ENCODE data around the gene SCRN1. TPM values are rescaled to one million over a fixed set of nuclear protein-coding genes. Genes with fewer than 3 reads are reported as not detected.

SCRN1 gene
- total RNA-seq, 4 donors from 2014 or later = 26.6 to 38.5 (median 32.9) TPM

DNA sequence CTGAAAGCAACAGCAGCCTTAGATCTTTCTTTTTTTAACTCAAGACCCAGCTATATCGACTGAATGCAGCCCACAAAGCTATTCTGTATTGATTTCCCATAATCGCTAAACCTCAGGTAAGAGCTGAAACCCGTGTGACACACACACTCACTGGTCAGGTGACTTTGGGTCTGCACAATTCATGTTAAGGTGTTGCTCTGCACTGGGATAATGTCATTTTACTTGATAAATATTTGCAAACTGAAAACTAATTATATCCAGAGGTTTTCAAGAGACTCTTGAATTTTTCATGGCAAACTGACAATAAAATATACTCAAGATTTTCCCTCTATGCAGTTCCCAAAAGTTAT is 33.1 kb downstream of the SCRN1 start:
- H3K4me1 ChIP-seq = no peaks in the 10 kb centered on the region
- H3K4me3 ChIP-seq (replicated peaks in 1 of 3) = no peak overlapping the region
- DNase-seq = no peak
- 81 to 86% methylated on average over 3 of the region's 3 CpGs for WGBS, 2 donors
- TF ChIP-seq POLR2A (IDR thresholded peaks at IDR 0.05) (no peak), CTCF (IDR thresholded peaks at IDR 0.05) (no peak)
- H3K9me3 ChIP-seq = no peaks in the 10 kb centered on the region
- no peak overlapping the region for H3K27ac ChIP-seq
- intact Hi-C loops (cut with DNase I) = no loop called here
- H3K27me3 ChIP-seq = no peaks in the 10 kb centered on the region
- H3K36me3 ChIP-seq = no peaks in the 10 kb centered on the region

DNA sequence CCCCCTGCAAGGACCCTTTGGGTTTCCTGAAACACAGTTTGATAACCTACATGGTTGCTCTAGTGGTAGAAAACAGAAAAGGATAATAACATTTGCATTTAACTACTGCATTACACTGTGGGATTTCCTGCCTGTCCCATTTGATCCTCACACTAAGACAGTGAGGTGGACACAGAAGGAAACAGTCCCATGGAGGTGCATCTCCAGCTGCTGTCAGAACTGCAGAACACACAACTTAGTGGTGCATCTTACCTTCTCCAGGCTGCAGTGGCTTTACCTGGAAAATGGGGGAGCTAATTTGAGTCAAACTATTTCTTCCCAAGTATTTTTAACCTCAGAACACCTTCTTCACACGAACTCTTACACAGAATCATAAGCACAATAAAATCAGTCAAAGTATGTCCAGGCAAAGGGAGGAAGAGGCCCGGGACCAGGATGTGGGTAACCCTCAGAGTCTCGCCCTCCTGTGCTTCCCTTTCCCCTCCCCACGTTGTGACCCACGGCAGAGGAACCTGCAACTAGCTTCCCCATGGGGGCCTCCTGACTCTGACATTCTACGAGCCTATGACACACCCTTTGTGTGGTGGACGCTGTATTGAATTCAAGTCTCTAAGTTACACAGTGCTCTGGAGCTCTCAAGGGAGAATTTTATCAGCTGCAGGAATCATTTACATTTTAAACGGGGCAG is 33.7 kb downstream of the SCRN1 start:
- 73 to 74% methylated on average over 8 of the region's 8 CpGs for WGBS, 2 donors
- Histone ChIP-seq H3K9me3 (no peaks in the 10 kb centered on the region), H3K4me1 (no peaks in the 10 kb centered on the region), H3K36me3 (no peaks in the 10 kb centered on the region), H3K27me3 (no peaks in the 10 kb centered on the region), H3K27ac (no peak overlapping the region), H3K4me3 (replicated peaks in 1 of 3) (no peak overlapping the region)
- intact Hi-C loops (cut with DNase I) = no loop called here
- DNase-seq = no peak
- TF ChIP-seq POLR2A (IDR thresholded peaks at IDR 0.05) (no peak), CTCF (IDR thresholded peaks at IDR 0.05) (no peak)

DNA sequence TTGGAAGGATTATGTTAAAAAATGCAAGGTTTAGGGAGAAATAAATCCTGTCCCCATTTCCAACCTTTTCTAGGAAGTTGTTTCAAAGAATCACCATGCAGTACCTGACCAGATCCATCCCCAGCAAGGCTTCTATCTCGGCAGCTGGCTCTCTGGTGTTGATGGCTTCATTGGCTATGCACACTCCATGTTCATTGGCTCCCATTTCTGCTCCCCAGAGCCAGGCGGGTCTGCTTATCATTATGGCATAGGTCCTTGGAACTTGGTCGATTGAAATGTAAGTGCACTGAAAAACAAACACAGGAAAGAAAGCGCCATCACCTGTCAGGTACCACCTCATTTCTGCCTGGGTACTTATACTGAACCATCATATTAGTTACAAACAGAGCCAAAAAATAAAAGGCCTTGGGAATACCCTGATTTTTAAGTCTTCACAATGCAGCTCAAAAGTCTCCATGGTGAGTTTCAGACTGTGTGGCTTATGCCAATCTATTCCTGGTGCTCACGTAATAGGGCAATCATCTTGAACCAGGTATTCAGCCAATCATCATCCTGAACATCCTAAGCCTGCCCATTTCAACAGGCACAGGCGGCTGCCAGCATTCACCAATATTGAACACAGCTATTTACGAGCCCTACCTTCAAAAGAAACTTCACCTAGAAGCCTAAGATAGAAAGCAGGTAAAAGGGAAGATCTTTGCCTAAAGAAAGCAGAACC is 34.4 kb downstream of the SCRN1 start:
- no peak overlapping the region for H3K4me3 ChIP-seq (replicated peaks in 1 of 3)
- no peak overlapping the region for H3K27ac ChIP-seq
- no peaks in the 10 kb centered on the region for H3K36me3 ChIP-seq
- intact Hi-C loops (cut with DNase I) = no loop called here
- H3K4me1 ChIP-seq = no peaks in the 10 kb centered on the region
- 90 to 94% methylated on average over 7 of the region's 7 CpGs for WGBS, 2 donors
- no peak for DNase-seq
- TF ChIP-seq POLR2A (IDR thresholded peaks at IDR 0.05) (no peak), CTCF (IDR thresholded peaks at IDR 0.05) (no peak)
- H3K9me3 ChIP-seq = no peaks in the 10 kb centered on the region
- H3K27me3 ChIP-seq = no peaks in the 10 kb centered on the region

GRCh38 chr7:29953726-29954347 is 35.8 kb downstream of the SCRN1 start:
- Histone ChIP-seq H3K27ac (no peak overlapping the region), H3K4me1 (no peaks in the 10 kb centered on the region), H3K27me3 (no peaks in the 10 kb centered on the region), H3K9me3 (no peaks in the 10 kb centered on the region), H3K4me3 (replicated peaks in 1 of 3) (no peak overlapping the region), H3K36me3 (no peaks in the 10 kb centered on the region)
- intact Hi-C loops (cut with DNase I) = no loop called here
- no peak for DNase-seq
- 88 to 93% methylated on average over 4 of the region's 4 CpGs for WGBS, 2 donors
- TF ChIP-seq CTCF (IDR thresholded peaks at IDR 0.05) = no peak
- TF ChIP-seq POLR2A (IDR thresholded peaks at IDR 0.05) = no peak

DNA sequence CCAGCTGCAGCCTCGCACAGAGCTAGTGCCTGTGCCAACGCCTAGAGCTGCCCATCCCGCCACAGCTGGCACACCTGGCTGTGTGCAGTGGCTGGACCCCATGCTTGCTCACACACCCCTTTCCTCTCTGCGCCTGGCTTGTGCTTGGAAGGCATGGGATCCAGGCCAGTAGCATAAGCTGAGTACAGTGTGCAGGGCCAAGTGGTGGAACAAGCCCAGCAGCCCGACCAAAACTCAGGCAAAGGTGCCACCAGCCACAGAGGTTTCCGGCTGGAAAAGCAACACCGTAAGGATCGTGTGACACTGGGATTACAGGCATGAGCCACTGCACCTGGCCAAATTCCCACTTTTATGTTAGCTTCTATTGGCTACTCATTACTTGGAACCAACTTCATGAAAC is 38.4 kb downstream of the SCRN1 start:
- DNase-seq = no peak
- no peaks in the 10 kb centered on the region for H3K36me3 ChIP-seq
- H3K27me3 ChIP-seq = no peaks in the 10 kb centered on the region
- H3K27ac ChIP-seq = no peak overlapping the region
- TF ChIP-seq CTCF (IDR thresholded peaks at IDR 0.05) (no peak), POLR2A (IDR thresholded peaks at IDR 0.05) (no peak)
- H3K4me3 ChIP-seq (replicated peaks in 1 of 3) = no peak overlapping the region
- intact Hi-C loops (cut with DNase I) = no loop called here
- no peaks in the 10 kb centered on the region for H3K4me1 ChIP-seq
- H3K9me3 ChIP-seq = no peaks in the 10 kb centered on the region
- 95 to 97% methylated on average over 5 to 7 of the region's 8 CpGs for WGBS, 2 donors

Data from thyroid gland (tissue), 4 donors.